ENCODE data around the gene MPZL3.
"Not testable (repeated sequence)": the region's sequence is repeated elsewhere in the genome, so short reads cannot be mapped to it uniquely, and the experiment has no call there.

Gene MPZL3

GRCh38 chr11:118184784-118185579, 67.2 kb downstream of the MPZL3 start:
- no peak for DNase-seq (ENCODE audit: low spot score)

- DNase-seq (ENCODE audit: low spot score), result not testable (repeated sequence)
These were observed 68.5 kb downstream of the MPZL3 start for GRCh38 chr11:118183691-118184090.

DNA sequence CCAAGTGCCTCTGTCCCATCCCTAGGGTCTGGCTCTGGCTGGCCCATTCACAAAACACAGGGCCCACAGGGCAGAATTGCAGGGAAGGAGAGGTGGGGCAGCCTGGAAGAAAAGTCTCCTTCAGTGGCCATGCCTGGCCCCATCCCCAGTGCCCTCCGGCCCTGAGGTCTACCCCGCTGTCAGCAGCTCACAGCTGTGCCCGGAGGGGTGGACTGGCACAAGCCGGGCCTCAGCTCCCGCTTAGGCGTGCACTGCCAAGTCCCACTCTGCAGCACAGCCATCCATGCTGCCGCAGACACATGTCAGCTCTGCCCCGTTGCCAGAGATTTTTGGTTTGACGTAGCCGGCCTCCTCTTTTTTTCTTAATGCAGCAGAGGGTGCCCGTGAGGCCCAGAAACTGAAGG, 71.9 kb downstream of the MPZL3 start:
- DNase-seq (ENCODE audit: low spot score), result no peak

DNA sequence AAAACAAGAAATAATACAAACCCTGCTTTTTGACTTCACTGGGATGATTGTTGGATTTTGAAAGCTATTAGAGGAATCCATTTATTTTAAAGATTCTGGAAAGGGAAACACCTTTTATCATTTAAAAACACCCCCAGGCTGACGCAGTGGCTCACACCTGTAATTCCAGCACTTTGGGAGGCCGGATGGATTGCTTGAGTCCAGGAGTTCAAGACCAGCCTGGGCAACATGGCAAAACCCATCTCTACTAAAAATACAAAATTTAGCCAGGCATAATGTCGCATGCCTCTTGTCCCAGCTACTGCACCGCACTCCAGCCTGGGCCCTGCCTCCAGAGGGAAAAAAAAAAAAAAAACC, 75.4 kb downstream of the MPZL3 start:
- no peak for DNase-seq (ENCODE audit: low spot score)

Data from CD4-positive, alpha-beta T cell treated with Interleukin-2 at 100 ng/mL for 4 hours (primary cell).